Testis (tissue), 3 donors: ENCODE measurements around the gene C13orf42. TPM values are rescaled to one million over a fixed set of nuclear protein-coding genes. Genes with fewer than 3 reads are reported as not detected.

Source experiments
- DNase-seq: peaks from one replicate; pipeline ENCODE4 v3.0.0-alpha.2; 2019
- H3K27ac ChIP-seq, 2 donors: fragments of 200-600 bp; sonication (generic); one replicate each; pipeline ENCODE4 v1.5.1; 2019
- H3K27me3 ChIP-seq: fragments of 200-600 bp; sonication (generic); one replicate; pipeline ENCODE4 v1.5.1; 2019
- H3K36me3 ChIP-seq: fragments of 200-600 bp; sonication (generic); one replicate; pipeline ENCODE4 v1.5.1; 2017; ENCODE audit warnings: low read depth; ENCODE audit errors: missing control alignments
- H3K4me1 ChIP-seq: fragments of 200-600 bp; sonication (generic); one replicate; pipeline ENCODE4 v1.5.1; 2019
- H3K4me3 ChIP-seq, 2 donors: fragments of 200-600 bp; sonication (generic); one replicate each; pipeline ENCODE4 v1.5.1; 2017 to 2019
- H3K9me3 ChIP-seq: fragments of 200-600 bp; sonication (generic); one replicate; pipeline ENCODE4 v1.5.1; 2017
- CTCF ChIP-seq, 3 experiments: fragments of 450-650 bp in 2 of 3; fragments of 200-600 bp in 1 of 3; sonication (generic) in 1 of 3; IDR thresholded peaks; one replicate each; pipeline ENCODE4 v1.5.1; 2016 to 2019; ENCODE audit warnings: antibody characterized with exemption in 3 of 3, mild to moderate bottlenecking in 2 of 3, moderate library complexity in 1 of 3
- POLR2A ChIP-seq: fragments of 450-650 bp; IDR thresholded peaks from one replicate; pipeline ENCODE4 v1.6.1; 2017; ENCODE audit warnings: antibody characterized with exemption, mild to moderate bottlenecking, moderate library complexity
- WGBS, 2 donors: methylation state at CpG; one replicate each; pipeline ENCODE4 v1.1.5; 2018; 5-methylcytosine and 5-hydroxymethylcytosine counted together
- intact Hi-C: fragments of 100-400 bp; cut with DNase I; formaldehyde crosslinking; loops from one replicate; pipeline ENCODE4 v1.15.1; 2023; ENCODE audit warnings: low total_unique reads
- polyA plus RNA-seq: library from polyadenylated mRNA; stranded (reverse); fragments of 350-450 nt; fragmentation: Illumina TruSeq; extraction: RNeasy Lipid Tissue Mini Kit (QIAGEN cat#74804); gene quantifications from one replicate; pipeline ENCODE4 v1.2.3, GENCODE V29; 2014; ENCODE audit warnings: low read depth, low replicate concordance; ENCODE audit not compliant: insufficient read depth
- total RNA-seq, 2 donors: library from RNA; depleted of rRNA; stranded (reverse); fragments of >200 nt; gene quantifications; one replicate each; pipeline ENCODE4 v1.2.3, GENCODE V29; 2016

The C13orf42 gene
- total and polyA plus RNA-seq, 3 donors from 2014 or later = 0.65 to 1.9 (median 1.8) TPM

- intact Hi-C loops = no loop called here
- TF ChIP-seq CTCF (IDR thresholded peaks at IDR 0.05) (no peak), POLR2A (no peak)
- no peaks in the 10 kb centered on the region for H3K4me1 ChIP-seq
- H3K27me3 ChIP-seq = no peaks in the 10 kb centered on the region
- H3K36me3 ChIP-seq = no peaks in the 10 kb centered on the region
- no peak overlapping the region for H3K4me3 ChIP-seq
- H3K9me3 ChIP-seq = no peaks in the 10 kb centered on the region
- DNase-seq = no peak
- WGBS, 2 donors = 89 to 90% methylated on average over 6 of the region's 6 CpGs
- no peak overlapping the region for H3K27ac ChIP-seq
Measured at GRCh38 chr13:51058461-51059167, 52.5 kb downstream of the C13orf42 start.

GRCh38 chr13:51057906-51058305, 53.2 kb downstream of the C13orf42 start:
- Histone ChIP-seq H3K4me3 (no peak overlapping the region), H3K27me3 (no peaks in the 10 kb centered on the region), H3K27ac (no peak overlapping the region), H3K36me3 (no peaks in the 10 kb centered on the region), H3K9me3 (no peaks in the 10 kb centered on the region), H3K4me1 (no peaks in the 10 kb centered on the region)
- no peak for TF ChIP-seq CTCF (IDR thresholded peaks at IDR 0.05)
- TF ChIP-seq POLR2A = no peak
- DNase-seq = no peak
- intact Hi-C loops = no loop called here
- 84 to 91% methylated on average over 1 of the region's 1 CpG for WGBS, 2 donors

- no peak for TF ChIP-seq POLR2A
- TF ChIP-seq CTCF (IDR thresholded peaks at IDR 0.05) = no peak
- intact Hi-C loops = no loop called here
- no peak overlapping the region for H3K4me3 ChIP-seq
Measured at GRCh38 chr13:51057001-51057400, 54.1 kb downstream of the C13orf42 start.

GRCh38 chr13:51052581-51052980, 58.5 kb downstream of the C13orf42 start:
- no peak for TF ChIP-seq CTCF (IDR thresholded peaks at IDR 0.05)
- TF ChIP-seq POLR2A = no peak
- no peak for DNase-seq
- Histone ChIP-seq H3K4me3 (no peak overlapping the region), H3K4me1 (no peaks in the 10 kb centered on the region), H3K27ac (no peak overlapping the region), H3K36me3 (no peaks in the 10 kb centered on the region), H3K27me3 (no peaks in the 10 kb centered on the region), H3K9me3 (no peaks in the 10 kb centered on the region)
- 75 to 82% methylated on average over 3 of the region's 3 CpGs for WGBS, 2 donors
- intact Hi-C loops = no loop called here

More at GRCh38 chr13:51057001-51057400, 54.1 kb downstream of the C13orf42 start:
- Histone ChIP-seq H3K27ac (no peak overlapping the region), H3K36me3 (no peaks in the 10 kb centered on the region), H3K27me3 (no peaks in the 10 kb centered on the region), H3K9me3 (no peaks in the 10 kb centered on the region), H3K4me1 (no peaks in the 10 kb centered on the region)
- DNase-seq = no peak
